Sigmoid colon (tissue), 3 donors: ENCODE measurements around the gene STXBP4.

Source experiments
- POLR2A ChIP-seq, 2 donors: fragments of 450-650 bp; IDR thresholded peaks; one replicate each; pipeline ENCODE4 v1.6.1; 2016; ENCODE audit warnings: antibody characterized with exemption in 2 of 2, mild to moderate bottlenecking in 2 of 2, moderate library complexity in 2 of 2
- TF ChIP-seq, protein P1 (sequence below), 4 experiments: fragments of 450-650 bp in 3 of 4; fragments of 200-600 bp in 1 of 4; IDR thresholded peaks; one replicate each; pipeline ENCODE4 v1.5.1; 2016 to 2019; ENCODE audit warnings: antibody characterized with exemption in 4 of 4, mild to moderate bottlenecking in 3 of 4, moderate library complexity in 2 of 4

DNA sequence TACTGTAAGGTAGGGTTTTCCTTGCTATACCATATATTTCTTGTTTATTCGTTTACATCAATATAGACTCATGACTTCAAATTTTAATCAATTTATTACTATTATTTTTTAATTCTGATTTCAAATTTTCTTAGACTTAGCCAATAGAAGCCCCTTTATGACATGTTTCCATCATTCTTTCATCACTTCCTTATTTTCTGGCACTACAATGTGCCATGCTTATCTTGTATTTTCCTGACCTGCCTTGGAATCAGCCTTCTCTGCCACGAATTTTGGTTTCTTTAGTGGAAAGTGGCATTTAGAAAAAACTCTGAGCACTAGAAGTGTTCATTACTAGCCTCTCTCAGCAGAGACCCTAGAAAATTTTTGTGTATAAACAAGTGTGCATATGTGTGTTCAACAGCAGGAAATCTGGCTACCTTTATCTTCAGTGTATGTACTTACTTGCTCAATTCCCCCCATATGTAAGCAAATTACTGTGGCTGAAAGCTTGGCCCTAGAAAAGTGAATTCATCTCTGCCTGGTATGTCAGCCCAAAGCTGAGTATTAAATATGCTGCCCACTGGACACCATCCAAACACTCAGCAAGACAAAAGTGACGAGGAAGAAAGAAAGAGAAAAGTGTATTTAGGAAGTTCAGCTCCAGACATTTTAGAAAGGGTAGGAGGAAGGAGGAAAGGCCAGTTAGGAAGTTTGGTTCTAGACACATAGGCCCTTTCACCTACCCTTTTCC is 4.0 kb downstream of the STXBP4 start:
- no peak for TF ChIP-seq POLR2A (IDR thresholded peaks at IDR 0.05)
- TF ChIP-seq, protein P1, sequence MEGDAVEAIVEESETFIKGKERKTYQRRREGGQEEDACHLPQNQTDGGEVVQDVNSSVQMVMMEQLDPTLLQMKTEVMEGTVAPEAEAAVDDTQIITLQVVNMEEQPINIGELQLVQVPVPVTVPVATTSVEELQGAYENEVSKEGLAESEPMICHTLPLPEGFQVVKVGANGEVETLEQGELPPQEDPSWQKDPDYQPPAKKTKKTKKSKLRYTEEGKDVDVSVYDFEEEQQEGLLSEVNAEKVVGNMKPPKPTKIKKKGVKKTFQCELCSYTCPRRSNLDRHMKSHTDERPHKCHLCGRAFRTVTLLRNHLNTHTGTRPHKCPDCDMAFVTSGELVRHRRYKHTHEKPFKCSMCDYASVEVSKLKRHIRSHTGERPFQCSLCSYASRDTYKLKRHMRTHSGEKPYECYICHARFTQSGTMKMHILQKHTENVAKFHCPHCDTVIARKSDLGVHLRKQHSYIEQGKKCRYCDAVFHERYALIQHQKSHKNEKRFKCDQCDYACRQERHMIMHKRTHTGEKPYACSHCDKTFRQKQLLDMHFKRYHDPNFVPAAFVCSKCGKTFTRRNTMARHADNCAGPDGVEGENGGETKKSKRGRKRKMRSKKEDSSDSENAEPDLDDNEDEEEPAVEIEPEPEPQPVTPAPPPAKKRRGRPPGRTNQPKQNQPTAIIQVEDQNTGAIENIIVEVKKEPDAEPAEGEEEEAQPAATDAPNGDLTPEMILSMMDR (IDR thresholded peaks at IDR 0.05) = no peak
